Stimulated activated CD4-positive, alpha-beta T cell treated with anti-CD3 and anti-CD28 coated beads, Interleukin-2, amount 100 ng/mL, for 48 hours (primary cell): ENCODE data around the gene PHTF2.

Experiments used
- DNase-seq, 2 donors: peaks; one replicate each; pipeline ENCODE4 v3.0.0-alpha.2; 2020

The PHTF2 gene

DNA sequence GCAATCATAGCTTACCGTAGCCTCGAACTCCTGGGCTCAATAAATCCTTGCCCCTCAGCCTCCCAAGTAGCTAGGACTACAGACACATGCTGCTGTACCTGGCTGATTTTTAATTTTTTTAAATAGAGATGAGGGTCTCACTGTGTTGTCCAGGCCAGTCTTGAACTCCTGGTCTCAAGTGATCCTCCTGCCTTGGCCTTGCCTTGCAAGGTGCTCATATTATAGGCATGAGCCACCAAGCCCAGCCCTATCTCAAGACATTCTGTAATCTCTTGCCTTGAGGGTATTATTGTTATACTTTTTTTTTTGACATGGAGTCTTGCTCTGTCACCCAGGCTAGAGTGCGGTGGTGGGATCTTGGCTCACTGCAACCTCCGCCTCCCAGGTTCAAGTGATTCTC, 86.6 kb downstream of the PHTF2 start:
- DNase-seq = no peak

DNA sequence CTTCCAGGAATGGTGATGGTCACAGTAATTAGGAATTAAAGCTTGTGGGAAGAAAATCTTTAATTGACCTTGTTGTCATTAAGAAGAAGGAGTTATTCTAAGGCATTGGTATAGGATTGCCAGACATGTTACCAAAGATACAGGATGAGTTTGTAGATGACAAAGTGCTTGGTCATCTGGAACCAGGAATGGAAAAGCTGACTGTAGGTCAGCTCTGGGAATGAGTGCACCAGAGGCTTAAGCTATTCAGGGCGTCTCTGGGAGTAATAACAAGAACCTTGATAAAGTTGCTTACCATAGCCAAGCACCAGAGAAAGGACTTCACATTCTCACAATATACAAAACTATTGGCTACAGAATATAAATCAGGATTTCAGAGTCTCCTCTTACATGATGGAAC, 89.0 kb downstream of the PHTF2 start:
- DNase-seq = no peak

DNA sequence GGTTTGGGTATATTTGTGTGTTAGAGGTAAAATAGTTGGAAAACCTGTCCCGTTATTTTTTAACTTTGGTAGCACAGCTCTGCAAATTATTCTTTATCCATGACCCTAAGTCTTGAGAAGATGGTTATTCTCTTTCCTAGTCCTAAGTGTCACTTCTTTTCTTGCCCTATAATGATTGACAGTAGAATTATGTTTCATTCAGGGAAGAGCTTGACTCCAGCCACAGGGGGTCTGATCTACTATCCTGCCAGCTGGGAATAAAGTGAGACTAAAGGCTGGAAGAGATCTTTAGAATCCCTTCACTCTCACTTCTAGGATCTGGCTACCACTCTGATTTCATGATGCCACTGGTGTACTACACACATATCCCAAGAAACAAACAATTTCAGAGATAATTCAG, 90.4 kb downstream of the PHTF2 start:
- no peak for DNase-seq

DNA sequence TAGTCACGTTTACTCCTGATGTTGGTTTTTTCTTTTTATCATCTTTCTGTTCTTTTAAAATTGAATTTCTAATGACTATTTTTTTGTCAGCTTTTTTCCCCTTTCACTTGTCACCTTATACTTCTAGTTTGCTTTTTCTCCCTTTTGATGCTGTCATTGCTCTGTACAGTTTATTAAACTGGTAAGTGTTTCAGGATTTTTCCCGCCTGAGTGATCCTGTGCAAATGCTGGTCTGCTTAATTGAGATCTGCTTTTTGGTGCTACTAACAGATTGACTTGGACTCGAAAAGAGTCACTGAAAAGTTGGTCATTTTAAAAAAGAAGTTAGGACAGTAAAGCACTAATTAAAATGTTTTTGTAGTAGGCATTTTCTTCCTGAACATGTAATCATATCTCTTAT, 95.2 kb downstream of the PHTF2 start:
- no peak for DNase-seq

DNA sequence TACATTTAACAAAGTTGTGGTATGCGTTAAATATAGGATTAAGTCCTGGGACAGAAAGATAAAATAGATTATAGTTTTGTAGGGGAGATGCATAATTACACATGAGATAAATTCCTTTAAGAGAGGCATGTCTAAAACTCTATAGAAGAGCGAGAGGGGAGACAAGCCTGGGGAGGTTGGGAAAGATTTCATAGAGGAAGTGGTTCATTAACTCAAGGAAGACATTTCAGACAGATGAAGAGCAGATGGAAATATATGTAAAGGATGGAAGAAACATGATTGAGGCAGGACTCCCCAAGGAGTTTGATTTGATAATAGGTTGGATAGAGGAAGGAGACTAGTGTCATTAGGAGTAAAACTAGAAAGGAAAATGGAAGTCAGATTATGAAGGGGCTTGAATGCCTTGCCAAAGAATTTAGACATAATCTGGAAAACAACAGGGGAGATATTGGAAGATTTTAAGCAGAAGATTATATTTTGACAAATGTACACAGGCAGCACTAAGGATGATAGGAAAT, 96.1 kb downstream of the PHTF2 start:
- DNase-seq = no peak

DNA sequence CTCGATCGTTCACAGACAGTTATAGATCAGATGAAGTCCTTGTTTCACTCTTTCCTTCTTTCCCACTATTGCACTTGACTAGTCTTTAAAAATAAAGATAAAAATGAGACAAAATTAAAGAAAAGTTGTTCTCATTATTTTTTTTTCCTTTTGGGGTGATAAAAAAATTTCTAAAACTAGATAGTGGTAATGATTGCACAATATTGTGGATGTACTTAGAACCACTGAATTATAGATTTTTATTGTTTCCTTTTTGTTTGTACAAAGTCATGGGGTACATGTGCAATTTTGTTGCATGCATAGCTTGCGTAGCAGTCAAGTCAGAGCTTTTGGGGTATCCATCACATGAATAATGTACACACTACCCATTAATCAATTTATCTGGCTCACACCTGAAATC, 97.3 kb downstream of the PHTF2 start:
- no peak for DNase-seq

DNA sequence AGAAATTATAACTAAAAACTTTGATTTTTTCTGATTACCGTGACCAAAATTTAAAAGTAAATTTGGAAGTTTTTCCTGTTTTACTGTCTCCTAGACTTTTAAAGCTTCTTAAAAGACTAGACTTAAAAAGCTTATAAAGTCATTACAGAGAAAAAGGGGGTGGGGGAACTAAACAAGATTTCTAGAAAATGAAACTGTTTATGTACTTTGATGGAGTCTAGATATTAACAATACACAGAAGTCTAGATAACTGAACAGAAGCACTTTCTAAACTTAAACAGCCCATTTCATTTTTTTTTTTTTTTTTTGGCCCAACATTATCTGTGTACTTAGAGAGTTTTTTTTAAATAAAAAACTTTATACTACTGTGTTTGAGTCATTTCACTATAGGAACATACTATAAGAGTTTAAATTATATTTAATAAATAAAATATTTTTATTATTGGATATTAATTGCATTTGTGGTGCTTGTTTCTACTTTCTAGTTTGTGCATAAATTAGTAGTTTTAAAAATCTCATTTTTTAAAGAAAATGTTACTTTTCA, 98.5 kb downstream of the PHTF2 start:
- DNase-seq = no peak

DNA sequence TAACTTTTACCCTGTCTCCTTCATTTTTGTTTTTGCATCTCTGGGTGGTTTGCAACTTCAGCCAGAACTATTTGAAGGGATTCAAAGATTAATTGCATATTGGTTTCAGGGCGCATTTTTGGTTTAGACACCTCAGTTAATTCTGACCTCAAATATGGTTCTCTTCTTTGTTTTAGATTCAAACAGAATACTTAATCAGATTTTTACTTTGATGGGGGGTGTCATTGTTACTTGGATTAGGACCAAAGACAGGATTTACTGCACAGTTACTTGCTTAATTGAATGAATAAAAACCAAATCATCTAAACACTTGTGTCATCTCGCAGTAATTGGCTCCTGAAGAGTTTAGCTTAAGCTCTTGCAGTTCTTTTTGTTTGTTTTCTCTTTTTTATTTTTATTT, 100.9 kb downstream of the PHTF2 start:
- no peak for DNase-seq

DNA sequence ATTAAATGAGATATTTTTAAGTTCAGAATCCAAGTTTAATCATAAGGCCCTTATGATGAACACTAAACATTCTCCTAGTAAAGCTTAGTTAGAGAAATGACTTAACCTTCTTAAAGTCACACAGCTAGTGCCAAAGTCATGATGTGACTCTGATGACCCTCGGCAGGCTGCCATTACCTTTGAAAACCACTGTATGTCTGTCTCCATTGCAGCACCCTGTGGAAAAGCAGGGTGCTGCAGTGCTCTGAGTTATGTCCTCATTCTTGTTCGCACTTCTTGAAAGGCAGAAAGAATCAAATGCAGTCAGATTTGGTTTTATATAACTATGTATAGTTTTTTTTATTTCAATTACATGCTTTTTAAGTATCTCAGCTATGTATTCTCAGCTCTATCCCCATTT, 105.0 kb downstream of the PHTF2 start:
- DNase-seq = no peak

DNA sequence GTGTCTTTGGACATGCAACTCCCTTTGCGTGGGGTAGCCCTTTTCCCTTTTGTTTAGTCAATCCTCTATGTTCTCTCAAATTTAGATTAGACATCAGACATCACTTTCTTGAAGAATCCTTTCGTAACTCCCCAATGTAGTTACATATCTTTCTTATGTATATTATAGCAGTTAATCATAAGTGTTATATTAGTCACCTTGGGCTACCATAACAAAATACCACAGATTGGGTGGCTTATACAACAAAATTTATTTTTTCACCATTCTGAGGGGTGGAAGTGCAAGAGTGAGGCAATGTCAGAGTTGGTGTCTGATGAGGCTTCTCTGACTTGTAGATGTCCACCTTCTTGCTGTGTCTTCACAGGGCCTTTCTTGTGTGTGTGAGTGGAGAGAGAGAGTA, 105.7 kb downstream of the PHTF2 start:
- no peak for DNase-seq

DNA sequence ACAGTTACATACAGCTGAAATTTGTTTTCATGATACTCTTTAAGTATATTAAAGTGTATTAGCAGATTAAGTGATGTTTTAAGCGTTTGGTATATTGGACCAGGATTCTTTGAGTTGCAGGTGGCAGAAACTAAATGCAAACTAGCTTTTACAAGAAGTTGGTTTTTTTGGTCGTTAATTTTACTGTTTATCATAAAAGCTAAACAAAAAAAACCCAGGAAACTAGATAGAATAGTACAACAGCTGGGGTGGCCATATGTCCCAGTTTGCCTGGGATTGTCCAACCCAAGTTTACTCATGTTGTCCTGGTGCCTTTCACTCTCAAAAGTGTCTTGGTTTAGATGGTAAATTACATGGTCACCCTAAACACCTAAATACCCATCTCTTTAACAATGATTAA, 108.7 kb downstream of the PHTF2 start:
- DNase-seq = no peak

DNA sequence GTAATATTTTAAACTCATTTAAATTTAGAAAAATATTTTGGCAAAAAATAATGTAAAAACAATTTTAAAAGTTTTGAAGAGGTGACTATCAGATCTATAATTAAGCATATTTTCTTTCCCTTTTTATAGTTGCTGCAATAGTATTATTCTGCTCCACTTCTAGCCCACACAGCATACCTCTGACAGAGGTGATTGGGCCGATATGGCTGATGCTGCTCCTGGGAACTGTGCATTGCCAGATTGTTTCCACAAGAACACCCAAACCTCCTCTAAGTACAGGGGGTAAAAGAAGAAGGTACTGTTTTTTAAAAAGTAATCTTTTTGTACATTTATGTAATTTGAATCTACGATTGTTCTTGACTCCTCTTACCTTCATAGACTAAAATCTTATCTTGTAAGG, 110.1 kb downstream of the PHTF2 start:
- no peak for DNase-seq

DNA sequence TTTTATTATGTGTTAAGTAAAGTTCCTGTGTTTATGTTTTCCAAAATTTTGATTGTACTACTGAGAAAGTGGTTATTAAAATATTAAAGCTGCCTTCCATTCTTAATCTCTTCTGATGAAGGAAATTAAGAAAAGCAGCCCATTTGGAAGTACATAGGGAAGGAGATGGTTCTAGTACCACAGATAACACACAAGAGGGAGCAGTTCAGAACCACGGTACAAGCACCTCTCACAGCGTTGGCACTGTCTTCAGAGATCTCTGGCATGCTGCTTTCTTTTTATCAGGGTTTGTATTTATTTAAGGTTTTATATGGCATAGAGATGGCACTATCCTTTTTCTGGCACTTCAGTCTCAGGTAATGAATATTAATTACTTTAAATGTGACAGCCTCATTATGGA, 111.6 kb downstream of the PHTF2 start:
- DNase-seq = no peak

DNA sequence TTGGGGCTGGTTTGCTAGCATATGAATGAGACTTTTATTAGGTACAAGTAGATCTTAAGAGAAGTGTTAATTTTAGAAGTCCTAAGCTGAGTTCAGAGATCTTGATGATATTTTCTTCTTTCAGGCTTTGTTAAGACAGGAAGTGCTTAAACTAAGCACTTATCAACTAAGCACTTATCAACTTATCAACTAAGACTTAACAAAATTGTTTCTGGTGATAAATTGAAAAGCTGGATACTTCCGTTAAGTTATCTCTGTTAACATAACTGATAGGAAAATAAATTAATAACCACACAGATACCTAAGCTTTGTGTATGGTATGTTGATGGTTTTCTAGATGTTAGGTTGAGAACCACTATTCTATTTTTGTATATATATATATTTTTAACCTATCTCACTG, 113.7 kb downstream of the PHTF2 start:
- no peak for DNase-seq

DNA sequence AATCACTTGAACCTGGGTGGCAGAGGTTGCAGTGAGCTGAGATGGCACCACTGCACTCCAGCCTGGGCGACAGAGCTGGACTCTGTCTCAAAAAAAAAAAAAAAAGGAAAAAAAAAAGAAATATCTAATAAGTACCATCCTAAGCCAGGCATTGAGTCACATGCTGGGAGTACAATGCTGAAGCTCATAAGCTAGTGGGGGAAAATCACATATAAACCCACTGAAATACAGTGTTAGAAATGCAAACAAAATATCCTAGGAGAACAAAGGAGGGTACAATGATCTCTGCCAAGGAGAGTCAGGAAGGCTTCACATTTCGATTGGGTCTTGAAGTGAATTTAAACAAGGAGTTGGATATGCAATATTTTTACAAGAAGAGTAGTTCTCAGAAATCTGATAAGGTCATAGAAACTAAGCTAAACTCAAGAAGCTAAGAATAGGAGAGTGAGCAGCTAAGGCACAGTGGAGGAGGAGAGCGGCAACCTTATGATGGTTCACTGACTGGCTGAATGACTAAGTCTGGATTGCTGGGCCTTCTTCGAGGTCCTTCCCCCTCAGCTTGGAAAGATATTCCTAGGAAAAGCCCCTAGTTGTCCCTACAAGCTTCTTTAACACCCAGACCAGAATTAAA, 115.5 kb downstream of the PHTF2 start:
- no peak for DNase-seq

DNA sequence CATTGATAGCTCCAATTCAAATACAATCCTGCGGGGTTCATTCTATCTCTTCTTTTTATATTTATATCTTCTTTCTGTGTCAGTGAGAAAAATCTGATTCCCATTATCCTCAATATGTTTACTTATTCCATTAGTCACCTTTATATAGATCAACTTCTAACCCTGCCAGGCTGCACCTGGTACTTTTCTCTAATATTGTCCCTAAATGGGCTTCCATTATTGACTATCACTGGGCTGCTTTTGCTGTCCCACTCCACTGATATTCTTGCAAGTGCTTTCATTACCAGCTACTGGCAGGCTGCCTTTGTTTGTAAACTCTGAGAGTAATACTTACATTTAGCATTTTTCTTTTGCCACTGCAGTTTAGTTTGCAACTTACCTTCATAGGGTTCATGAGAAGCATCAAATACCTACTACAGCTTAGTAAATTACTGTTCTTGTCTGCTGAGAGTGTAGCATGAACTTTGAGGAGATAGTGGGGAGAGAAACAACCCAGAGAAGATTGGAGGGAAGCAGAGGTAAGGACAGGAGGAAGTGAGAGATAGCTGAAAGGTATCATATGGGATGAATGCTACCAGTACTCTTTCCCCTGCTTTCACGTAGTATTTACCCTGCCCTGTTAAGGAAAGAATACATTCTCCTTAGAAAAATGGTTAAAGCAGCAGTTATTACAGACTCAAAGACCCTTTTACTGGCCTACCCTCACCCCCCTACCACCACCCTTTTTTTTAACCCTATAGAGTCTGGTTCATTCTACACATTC, 119.1 kb downstream of the PHTF2 start:
- no peak for DNase-seq

DNA sequence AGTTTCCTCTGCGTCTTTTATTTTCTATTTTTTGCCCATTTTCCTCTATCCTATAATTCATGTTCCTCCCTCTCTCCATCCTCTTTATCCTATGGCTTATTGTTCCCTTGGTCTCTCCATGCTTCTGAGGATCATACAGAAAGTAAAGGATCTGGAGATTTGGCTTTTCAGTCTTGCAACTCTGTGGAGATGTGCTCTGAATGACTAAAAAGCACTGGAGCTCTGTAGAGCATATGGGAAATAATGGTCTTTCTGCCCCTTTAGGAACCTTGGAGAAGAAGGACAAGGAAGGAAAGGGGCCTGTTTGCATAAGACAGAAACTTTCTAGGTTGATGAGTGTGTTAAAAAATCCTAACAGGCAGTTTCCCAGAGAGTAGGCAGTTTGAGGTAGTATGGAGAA, 120.1 kb downstream of the PHTF2 start:
- DNase-seq = no peak

DNA sequence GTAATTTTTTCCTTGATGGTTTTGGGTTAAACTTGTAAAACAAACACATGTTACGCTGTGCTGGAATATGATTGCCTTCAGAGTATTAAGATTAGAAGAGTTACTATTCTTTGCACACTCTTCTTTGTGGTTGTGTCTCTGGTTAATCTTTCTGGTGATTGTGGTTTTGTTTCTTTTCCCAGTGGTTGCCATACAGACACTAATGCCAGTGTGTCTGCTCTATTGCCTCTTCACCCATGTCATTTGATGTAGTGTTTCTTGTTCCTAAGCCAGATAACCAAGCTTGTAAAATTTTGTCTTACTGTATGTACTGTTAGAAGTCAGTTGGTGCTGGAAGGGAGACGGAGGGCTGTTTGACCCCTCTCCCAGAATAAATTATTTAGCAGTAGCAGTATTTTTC, 124.8 kb downstream of the PHTF2 start:
- no peak for DNase-seq

DNA sequence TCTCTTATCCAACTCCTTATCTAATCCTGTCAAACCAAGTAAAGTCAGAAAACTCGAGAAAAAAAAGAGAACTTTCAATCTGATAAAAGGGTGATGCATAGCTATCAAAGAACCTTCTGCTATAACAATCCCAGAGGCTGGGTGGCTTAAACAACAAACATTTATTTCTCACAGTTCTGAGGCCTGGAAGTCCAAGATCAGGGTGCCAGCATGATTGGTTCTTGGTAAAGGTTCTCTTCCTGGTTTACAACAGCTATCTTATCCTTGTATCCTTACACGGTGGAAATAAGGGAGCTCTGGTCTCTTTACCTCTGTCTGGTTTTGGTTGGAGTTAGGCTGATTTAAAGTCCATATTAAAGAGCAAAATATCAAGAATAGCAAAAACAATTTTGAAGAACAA, 131.9 kb downstream of the PHTF2 start:
- no peak for DNase-seq

DNA sequence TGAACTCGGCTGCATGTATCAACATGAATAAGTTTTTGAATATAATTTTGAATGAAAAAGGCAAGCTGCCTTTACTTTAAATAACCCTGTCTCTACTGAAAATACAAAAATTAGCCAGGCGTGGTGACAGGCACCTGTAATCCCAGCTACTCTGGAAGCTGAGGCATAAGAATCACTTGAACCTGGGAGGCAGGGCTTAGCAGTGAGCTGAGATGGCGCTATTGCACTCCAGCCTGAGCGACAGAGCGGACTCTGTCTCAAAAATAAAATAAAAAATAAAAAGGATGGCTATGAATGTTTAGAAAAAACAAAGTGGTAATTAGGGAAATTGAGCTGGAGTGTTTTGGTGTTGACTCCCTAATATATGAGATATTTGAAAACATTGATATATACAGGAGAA, 133.3 kb downstream of the PHTF2 start:
- DNase-seq = no peak

DNA sequence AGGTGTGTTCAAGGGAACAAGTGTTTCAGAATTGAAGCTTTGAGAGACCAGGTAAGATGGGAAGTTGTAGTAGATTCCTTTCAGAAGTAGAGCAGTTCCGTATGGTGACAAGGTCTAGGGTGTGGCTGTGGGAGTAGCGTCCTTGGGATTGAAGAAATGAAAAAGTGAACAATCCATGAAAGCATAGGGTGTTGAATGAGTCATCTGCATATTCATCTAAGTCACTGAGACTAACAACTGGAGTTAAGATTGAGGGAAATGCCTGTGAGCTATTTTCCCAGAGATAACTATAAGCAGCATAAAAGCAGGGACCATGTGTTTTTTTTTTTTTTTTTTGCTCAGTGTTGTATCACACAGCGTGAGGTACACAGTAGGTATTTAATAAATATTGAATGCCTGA, 134.8 kb downstream of the PHTF2 start:
- no peak for DNase-seq

DNA sequence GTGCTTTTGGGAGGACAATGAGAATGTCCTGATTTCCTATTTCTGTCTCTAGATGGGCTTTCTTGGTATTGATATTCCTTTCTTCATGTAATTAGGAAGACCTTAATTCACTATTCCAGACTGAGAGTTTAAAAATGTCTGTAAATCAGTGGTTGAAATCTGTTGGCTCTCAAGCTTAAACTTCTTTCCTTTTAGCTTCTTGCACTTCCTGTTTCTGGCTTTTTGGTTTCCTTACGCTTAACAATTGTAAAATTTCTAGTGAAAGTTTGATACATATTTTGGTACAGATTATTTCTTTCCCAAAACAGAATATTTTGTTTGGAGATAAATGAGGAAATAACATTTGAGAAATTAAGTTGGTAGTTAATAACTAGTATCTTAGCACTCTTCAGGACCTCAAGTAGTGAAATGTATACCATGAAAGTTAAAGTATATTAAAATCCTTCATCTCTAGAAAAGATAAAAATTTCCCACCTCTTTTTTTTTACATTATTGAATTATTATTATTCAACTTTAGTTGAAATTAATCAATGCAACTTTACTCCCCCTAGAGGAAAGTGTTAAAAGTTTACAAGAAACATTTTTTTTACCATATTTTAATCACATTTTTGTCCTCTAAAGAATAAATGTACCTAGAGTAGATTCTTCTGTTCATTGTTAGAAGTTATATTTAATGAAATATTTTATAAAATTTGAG, 137.2 kb downstream of the PHTF2 start:
- DNase-seq = no peak

DNA sequence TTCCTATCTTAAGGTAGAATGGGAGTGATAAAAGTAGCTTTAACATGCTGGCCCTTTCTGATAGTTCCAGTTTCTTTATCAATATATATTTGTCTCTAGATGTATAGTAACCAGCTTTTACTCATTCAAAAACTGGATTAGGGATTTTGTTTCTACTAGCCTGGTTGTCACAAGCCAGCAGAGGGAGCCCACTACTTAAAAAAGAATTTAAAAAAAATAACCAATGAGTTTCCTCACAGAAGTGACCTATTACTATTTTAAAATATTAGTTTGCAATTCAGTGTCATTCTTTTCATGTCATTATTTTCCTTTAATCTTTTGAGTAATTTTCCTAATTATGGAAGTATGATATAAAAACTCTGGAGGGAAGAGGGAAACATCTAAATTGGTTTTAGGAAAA, 142.1 kb downstream of the PHTF2 start:
- DNase-seq = no peak

DNA sequence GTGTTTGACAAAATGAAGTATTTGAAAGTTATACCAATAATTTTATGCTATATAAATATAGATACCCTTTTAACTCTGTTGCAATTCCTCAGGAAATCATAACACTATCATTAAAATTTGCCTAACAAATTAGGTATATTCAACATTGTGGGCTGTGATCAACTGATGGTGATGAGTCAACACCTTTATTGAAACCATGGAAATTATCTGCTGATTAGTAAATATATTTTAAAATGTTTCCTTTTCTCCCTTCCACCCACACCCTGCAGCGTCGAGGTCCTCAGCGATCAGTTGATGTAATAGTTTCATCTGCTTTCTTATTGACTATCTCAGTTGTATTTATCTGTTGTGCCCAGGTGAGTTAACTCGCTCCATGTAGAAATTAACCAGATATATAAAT, 143.9 kb downstream of the PHTF2 start:
- DNase-seq = no peak
